ENCODE data around the gene ABHD16A.

The ABHD16A gene

GRCh38 chr6:31662124-31662723 lies 40.9 kb downstream of the ABHD16A start:
- DNase-seq (ENCODE audit: low read depth) = no peak

- no peak for DNase-seq (ENCODE audit: low read depth)
Observed at GRCh38 chr6:31661262-31662123, 41.6 kb downstream of the ABHD16A start.

- DNase-seq (ENCODE audit: low read depth) = peak; percentile 59
Observed at GRCh38 chr6:31660381-31661261, 42.5 kb downstream of the ABHD16A start, which contains the start of gene C6orf47. Gene C6orf47, minus strand, starts transcription at chr6:31660778. Its CDS starts 831 bp downstream, at chr6:31659947.

- no peak for DNase-seq (ENCODE audit: low read depth)
Observed at GRCh38 chr6:31659649-31660380, 43.3 kb downstream of the ABHD16A start.

- no peak for DNase-seq (ENCODE audit: low read depth)
Observed at GRCh38 chr6:31658983-31659648, 44.0 kb downstream of the ABHD16A start.

- no peak for DNase-seq (ENCODE audit: low read depth)
Observed at GRCh38 chr6:31658158-31658688, 44.9 kb downstream of the ABHD16A start.

GRCh38 chr6:31657406-31658157 lies 45.5 kb downstream of the ABHD16A start:
- DNase-seq (ENCODE audit: low read depth) = no peak

GRCh38 chr6:31655349-31656237 lies 47.5 kb downstream of the ABHD16A start, which contains the start of gene APOM:
Gene APOM, plus strand, starts transcription at chr6:31655894. Its CDS starts 73 bp downstream, at chr6:31655967.
- DNase-seq (ENCODE audit: low read depth) = no peak

- DNase-seq (ENCODE audit: low read depth) = no peak
Observed at GRCh38 chr6:31654574-31655348, 48.4 kb downstream of the ABHD16A start.

GRCh38 chr6:31652925-31653724 lies 50.0 kb downstream of the ABHD16A start:
- peak; percentile 85 for DNase-seq (ENCODE audit: low read depth)

GRCh38 chr6:31651602-31652191 lies 51.4 kb downstream of the ABHD16A start:
- peak; percentile 54 for DNase-seq (ENCODE audit: low read depth)

GRCh38 chr6:31645325-31645724 lies 57.8 kb downstream of the ABHD16A start:
- no peak for DNase-seq (ENCODE audit: low read depth)

GRCh38 chr6:31643818-31644454 lies 59.2 kb downstream of the ABHD16A start:
- no peak for DNase-seq (ENCODE audit: low read depth)

- no peak for DNase-seq (ENCODE audit: low read depth)
Observed at GRCh38 chr6:31642798-31643570, 60.1 kb downstream of the ABHD16A start.

- no peak for DNase-seq (ENCODE audit: low read depth)
Observed at GRCh38 chr6:31641370-31641769, 61.8 kb downstream of the ABHD16A start.

GRCh38 chr6:31640612-31641011 lies 62.5 kb downstream of the ABHD16A start:
- no peak for DNase-seq (ENCODE audit: low read depth)
